ENCODE results near the gene DNAL4.

DNAL4 gene

GRCh38 chr22:38784035-38784434 is 9.9 kb downstream of the DNAL4 start:
- DNase-seq: no peak

- no peak for DNase-seq
Measured at GRCh38 chr22:38783095-38783615, 10.8 kb downstream of the DNAL4 start.

- DNase-seq: no peak
Measured at GRCh38 chr22:38782402-38783094, 11.4 kb downstream of the DNAL4 start.

- no peak for DNase-seq
Measured at GRCh38 chr22:38781033-38781432, 12.9 kb downstream of the DNAL4 start.

GRCh38 chr22:38777087-38777671 is 16.8 kb downstream of the DNAL4 start:
- no peak for DNase-seq

GRCh38 chr22:38776086-38776485 is 17.9 kb downstream of the DNAL4 start:
- DNase-seq: no peak

- DNase-seq: no peak
Measured at GRCh38 chr22:38775656-38776055, 18.3 kb downstream of the DNAL4 start.

GRCh38 chr22:38774496-38775166 is 19.3 kb downstream of the DNAL4 start:
- DNase-seq: no peak

- no peak for DNase-seq
Measured at GRCh38 chr22:38773363-38773946, 20.5 kb downstream of the DNAL4 start.

- no peak for DNase-seq
Measured at GRCh38 chr22:38772623-38772873, 21.4 kb downstream of the DNAL4 start.

- DNase-seq: no peak
Measured at GRCh38 chr22:38770257-38770949, 23.5 kb downstream of the DNAL4 start.

GRCh38 chr22:38768036-38768435 is 25.9 kb downstream of the DNAL4 start:
- no peak for DNase-seq

GRCh38 chr22:38767313-38767712 is 26.6 kb downstream of the DNAL4 start:
- no peak for DNase-seq

GRCh38 chr22:38766076-38766777 is 27.7 kb downstream of the DNAL4 start:
- peak; percentile 71 for DNase-seq

GRCh38 chr22:38762551-38762983 is 31.4 kb downstream of the DNAL4 start:
- DNase-seq: no peak

GRCh38 chr22:38761202-38762162 is 32.5 kb downstream of the DNAL4 start:
- DNase-seq: no peak

GRCh38 chr22:38760477-38761201 is 33.3 kb downstream of the DNAL4 start:
- DNase-seq: peak; percentile 22

GRCh38 chr22:38759005-38759404 is 34.9 kb downstream of the DNAL4 start:
- DNase-seq: no peak

- no peak for DNase-seq
Measured at GRCh38 chr22:38758276-38758945, 35.5 kb downstream of the DNAL4 start.

- DNase-seq: no peak
Measured at GRCh38 chr22:38757464-38757757, 36.5 kb downstream of the DNAL4 start.

Measured in T1000 (cell line).